WTC11 (cell line): ENCODE data around the gene GID4. TPM values are rescaled to one million over a fixed set of nuclear protein-coding genes. Genes with fewer than 3 reads are reported as not detected.

Experiments
- AFF4 ChIP-seq: sonication (generic); formaldehyde crosslinking; IDR thresholded peaks from 2 replicates; pipeline ENCODE4 v1.8.1; 2023; ENCODE audit warnings: mild to moderate bottlenecking, missing genetic modification reagents, borderline replicate concordance
- E2F5 ChIP-seq: sonication (generic); formaldehyde crosslinking; IDR thresholded peaks from 2 replicates; pipeline ENCODE4 v1.8.1; 2022; ENCODE audit warnings: mild to moderate bottlenecking, moderate library complexity, missing genetic modification reagents
- FOXP4 ChIP-seq: sonication (generic); formaldehyde crosslinking; IDR thresholded peaks from 2 replicates; pipeline ENCODE4 v1.8.0; 2022; ENCODE audit warnings: mild to moderate bottlenecking, missing genetic modification reagents
- JAZF1 ChIP-seq: fragments of 250-450 bp; sonication (Bioruptor Pico); IDR thresholded peaks from 2 replicates; pipeline ENCODE4 v1.9.0; 2021; ENCODE audit warnings: moderate library complexity, mild to moderate bottlenecking, inconsistent platforms
- NFATC4 ChIP-seq: fragments of 250-450 bp; sonication (Bioruptor Pico); IDR thresholded peaks from 2 replicates; pipeline ENCODE4 v1.9.0; 2021; ENCODE audit warnings: mild to moderate bottlenecking
- NFYB ChIP-seq: sonication (generic); formaldehyde crosslinking; conservative IDR thresholded peaks from 2 replicates; pipeline ENCODE4 v1.8.0; 2022; ENCODE audit warnings: low read depth, missing genetic modification reagents
- RELA ChIP-seq: sonication (generic); formaldehyde crosslinking; IDR thresholded peaks from 2 replicates; pipeline ENCODE4 v1.8.1; 2022; ENCODE audit warnings: missing genetic modification reagents, mild to moderate bottlenecking, borderline replicate concordance
- RORB ChIP-seq: fragments of 250-450 bp; sonication (Bioruptor Pico); IDR thresholded peaks from 2 replicates; pipeline ENCODE4 v1.9.0; 2021; ENCODE audit warnings: mild to moderate bottlenecking
- SOX15 ChIP-seq: fragments of 250-450 bp; sonication (Bioruptor Pico); IDR thresholded peaks from 2 replicates; pipeline ENCODE4 v1.9.0; 2021; ENCODE audit warnings: mild to moderate bottlenecking
- SP1 ChIP-seq: sonication (generic); formaldehyde crosslinking; conservative IDR thresholded peaks from 2 replicates; pipeline ENCODE4 v1.8.1; 2022; ENCODE audit warnings: missing genetic modification reagents
- TEAD4 ChIP-seq: sonication (generic); formaldehyde crosslinking; IDR thresholded peaks from 2 replicates; pipeline ENCODE4 v1.8.0; 2022; ENCODE audit warnings: mild to moderate bottlenecking, missing genetic modification reagents
- TP53 ChIP-seq: sonication (generic); formaldehyde crosslinking; IDR thresholded peaks from 2 replicates; pipeline ENCODE4 v1.8.1; 2023; ENCODE audit warnings: mild to moderate bottlenecking, missing genetic modification reagents
- ZBTB21 ChIP-seq: sonication (generic); formaldehyde crosslinking; IDR thresholded peaks from 2 replicates; pipeline ENCODE4 v1.8.1; 2023; ENCODE audit warnings: mild to moderate bottlenecking, missing genetic modification reagents, borderline replicate concordance
- ZNF121 ChIP-seq: sonication (generic); formaldehyde crosslinking; IDR thresholded peaks from 2 replicates; pipeline ENCODE4 v1.8.0; 2023; ENCODE audit warnings: missing genetic modification reagents
- ZNF138 ChIP-seq: sonication (generic); formaldehyde crosslinking; conservative IDR thresholded peaks from 2 replicates; pipeline ENCODE4 v1.8.1; 2022; ENCODE audit warnings: mild to moderate bottlenecking, moderate library complexity, missing genetic modification reagents
- ZNF219 ChIP-seq: sonication (generic); formaldehyde crosslinking; IDR thresholded peaks from 2 replicates; pipeline ENCODE4 v1.8.0; 2023; ENCODE audit warnings: missing genetic modification reagents, mild to moderate bottlenecking, borderline replicate concordance
- ZNF416 ChIP-seq: fragments of 250-450 bp; sonication (Bioruptor Pico); IDR thresholded peaks from 2 replicates; pipeline ENCODE4 v1.9.0; 2021; ENCODE audit warnings: mild to moderate bottlenecking, inconsistent platforms
- total RNA-seq: library from RNA; stranded (reverse); gene quantifications from 3 replicates; pipeline ENCODE4 v1.2.3, GENCODE V29; 2021
- TF ChIP-seq, protein P1 (sequence below): sonication (generic); formaldehyde crosslinking; IDR thresholded peaks from 2 replicates; pipeline ENCODE4 v1.8.1; 2023; ENCODE audit warnings: mild to moderate bottlenecking, missing genetic modification reagents, moderate library complexity
- TF ChIP-seq, protein P2 (sequence below): sonication (generic); formaldehyde crosslinking; IDR thresholded peaks from 2 replicates; pipeline ENCODE4 v1.8.0; 2022; ENCODE audit warnings: mild to moderate bottlenecking, missing genetic modification reagents
- TF ChIP-seq, protein P3 (sequence below): sonication (generic); formaldehyde crosslinking; IDR thresholded peaks from 2 replicates; pipeline ENCODE4 v1.8.0; 2023; ENCODE audit warnings: mild to moderate bottlenecking, missing genetic modification reagents
- TF ChIP-seq, protein P4 (sequence below): sonication (generic); formaldehyde crosslinking; IDR thresholded peaks from 2 replicates; pipeline ENCODE4 v1.8.0; 2023; ENCODE audit warnings: missing genetic modification reagents, mild to moderate bottlenecking, borderline replicate concordance

The GID4 gene
- total RNA-seq, 1 experiment from 2014 or later: 16.0 TPM

- TF ChIP-seq, protein P1, sequence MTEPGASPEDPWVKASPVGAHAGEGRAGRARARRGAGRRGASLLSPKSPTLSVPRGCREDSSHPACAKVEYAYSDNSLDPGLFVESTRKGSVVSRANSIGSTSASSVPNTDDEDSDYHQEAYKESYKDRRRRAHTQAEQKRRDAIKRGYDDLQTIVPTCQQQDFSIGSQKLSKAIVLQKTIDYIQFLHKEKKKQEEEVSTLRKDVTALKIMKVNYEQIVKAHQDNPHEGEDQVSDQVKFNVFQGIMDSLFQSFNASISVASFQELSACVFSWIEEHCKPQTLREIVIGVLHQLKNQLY (CRISPR knock-in tag): no peak
- TF ChIP-seq JAZF1 (no peak), AFF4 (CRISPR knock-in tag) (peak; percentile 69; the same call in 1 of the 2 replicates), ZNF121 (CRISPR knock-in tag) (peak; percentile 95), TP53 (CRISPR knock-in tag) (0 out of 2 replicates have a peak, but pooled peaks have one; percentile 45), E2F5 (0 out of 2 replicates have a peak, but pooled peaks have one; percentile 80), RELA (CRISPR knock-in tag) (no peak), ZNF138 (CRISPR knock-in tag) (no peak), FOXP4 (CRISPR knock-in tag) (0 out of 2 replicates have a peak, but pooled peaks have one; percentile 9), NFATC4 (CRISPR knock-in tag) (no peak), RORB (no peak), SP1 (CRISPR knock-in tag) (peak; percentile 86), SOX15 (CRISPR knock-in tag) (no peak), TEAD4 (CRISPR knock-in tag) (peak; percentile 5; the same call in 1 of the 2 replicates), ZNF416 (CRISPR knock-in tag) (peak; percentile 75; the same call in 1 of the 2 replicates), NFYB (CRISPR knock-in tag) (no peak), ZNF219 (CRISPR knock-in tag) (no peak), ZBTB21 (CRISPR knock-in tag) (peak; percentile 48)
- TF ChIP-seq, protein P2, sequence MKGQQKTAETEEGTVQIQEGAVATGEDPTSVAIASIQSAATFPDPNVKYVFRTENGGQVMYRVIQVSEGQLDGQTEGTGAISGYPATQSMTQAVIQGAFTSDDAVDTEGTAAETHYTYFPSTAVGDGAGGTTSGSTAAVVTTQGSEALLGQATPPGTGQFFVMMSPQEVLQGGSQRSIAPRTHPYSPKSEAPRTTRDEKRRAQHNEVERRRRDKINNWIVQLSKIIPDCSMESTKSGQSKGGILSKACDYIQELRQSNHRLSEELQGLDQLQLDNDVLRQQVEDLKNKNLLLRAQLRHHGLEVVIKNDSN (CRISPR knock-in tag): peak; percentile 49
- TF ChIP-seq, protein P3, sequence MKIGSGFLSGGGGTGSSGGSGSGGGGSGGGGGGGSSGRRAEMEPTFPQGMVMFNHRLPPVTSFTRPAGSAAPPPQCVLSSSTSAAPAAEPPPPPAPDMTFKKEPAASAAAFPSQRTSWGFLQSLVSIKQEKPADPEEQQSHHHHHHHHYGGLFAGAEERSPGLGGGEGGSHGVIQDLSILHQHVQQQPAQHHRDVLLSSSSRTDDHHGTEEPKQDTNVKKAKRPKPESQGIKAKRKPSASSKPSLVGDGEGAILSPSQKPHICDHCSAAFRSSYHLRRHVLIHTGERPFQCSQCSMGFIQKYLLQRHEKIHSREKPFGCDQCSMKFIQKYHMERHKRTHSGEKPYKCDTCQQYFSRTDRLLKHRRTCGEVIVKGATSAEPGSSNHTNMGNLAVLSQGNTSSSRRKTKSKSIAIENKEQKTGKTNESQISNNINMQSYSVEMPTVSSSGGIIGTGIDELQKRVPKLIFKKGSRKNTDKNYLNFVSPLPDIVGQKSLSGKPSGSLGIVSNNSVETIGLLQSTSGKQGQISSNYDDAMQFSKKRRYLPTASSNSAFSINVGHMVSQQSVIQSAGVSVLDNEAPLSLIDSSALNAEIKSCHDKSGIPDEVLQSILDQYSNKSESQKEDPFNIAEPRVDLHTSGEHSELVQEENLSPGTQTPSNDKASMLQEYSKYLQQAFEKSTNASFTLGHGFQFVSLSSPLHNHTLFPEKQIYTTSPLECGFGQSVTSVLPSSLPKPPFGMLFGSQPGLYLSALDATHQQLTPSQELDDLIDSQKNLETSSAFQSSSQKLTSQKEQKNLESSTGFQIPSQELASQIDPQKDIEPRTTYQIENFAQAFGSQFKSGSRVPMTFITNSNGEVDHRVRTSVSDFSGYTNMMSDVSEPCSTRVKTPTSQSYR (CRISPR knock-in tag): 0 out of 2 replicates have a peak, but pooled peaks have one; percentile 72
- TF ChIP-seq, protein P4, sequence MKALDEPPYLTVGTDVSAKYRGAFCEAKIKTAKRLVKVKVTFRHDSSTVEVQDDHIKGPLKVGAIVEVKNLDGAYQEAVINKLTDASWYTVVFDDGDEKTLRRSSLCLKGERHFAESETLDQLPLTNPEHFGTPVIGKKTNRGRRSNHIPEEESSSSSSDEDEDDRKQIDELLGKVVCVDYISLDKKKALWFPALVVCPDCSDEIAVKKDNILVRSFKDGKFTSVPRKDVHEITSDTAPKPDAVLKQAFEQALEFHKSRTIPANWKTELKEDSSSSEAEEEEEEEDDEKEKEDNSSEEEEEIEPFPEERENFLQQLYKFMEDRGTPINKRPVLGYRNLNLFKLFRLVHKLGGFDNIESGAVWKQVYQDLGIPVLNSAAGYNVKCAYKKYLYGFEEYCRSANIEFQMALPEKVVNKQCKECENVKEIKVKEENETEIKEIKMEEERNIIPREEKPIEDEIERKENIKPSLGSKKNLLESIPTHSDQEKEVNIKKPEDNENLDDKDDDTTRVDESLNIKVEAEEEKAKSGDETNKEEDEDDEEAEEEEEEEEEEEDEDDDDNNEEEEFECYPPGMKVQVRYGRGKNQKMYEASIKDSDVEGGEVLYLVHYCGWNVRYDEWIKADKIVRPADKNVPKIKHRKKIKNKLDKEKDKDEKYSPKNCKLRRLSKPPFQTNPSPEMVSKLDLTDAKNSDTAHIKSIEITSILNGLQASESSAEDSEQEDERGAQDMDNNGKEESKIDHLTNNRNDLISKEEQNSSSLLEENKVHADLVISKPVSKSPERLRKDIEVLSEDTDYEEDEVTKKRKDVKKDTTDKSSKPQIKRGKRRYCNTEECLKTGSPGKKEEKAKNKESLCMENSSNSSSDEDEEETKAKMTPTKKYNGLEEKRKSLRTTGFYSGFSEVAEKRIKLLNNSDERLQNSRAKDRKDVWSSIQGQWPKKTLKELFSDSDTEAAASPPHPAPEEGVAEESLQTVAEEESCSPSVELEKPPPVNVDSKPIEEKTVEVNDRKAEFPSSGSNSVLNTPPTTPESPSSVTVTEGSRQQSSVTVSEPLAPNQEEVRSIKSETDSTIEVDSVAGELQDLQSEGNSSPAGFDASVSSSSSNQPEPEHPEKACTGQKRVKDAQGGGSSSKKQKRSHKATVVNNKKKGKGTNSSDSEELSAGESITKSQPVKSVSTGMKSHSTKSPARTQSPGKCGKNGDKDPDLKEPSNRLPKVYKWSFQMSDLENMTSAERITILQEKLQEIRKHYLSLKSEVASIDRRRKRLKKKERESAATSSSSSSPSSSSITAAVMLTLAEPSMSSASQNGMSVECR (CRISPR knock-in tag): 0 out of 2 replicates have a peak, but pooled peaks have one; percentile 52
Measured at GRCh38 chr17:18087610-18088491, 48.6 kb downstream of the GID4 start, which contains the start of gene DRG2 (continued).
